Measurements from ENCODE around the gene H2BK1.

DNA sequence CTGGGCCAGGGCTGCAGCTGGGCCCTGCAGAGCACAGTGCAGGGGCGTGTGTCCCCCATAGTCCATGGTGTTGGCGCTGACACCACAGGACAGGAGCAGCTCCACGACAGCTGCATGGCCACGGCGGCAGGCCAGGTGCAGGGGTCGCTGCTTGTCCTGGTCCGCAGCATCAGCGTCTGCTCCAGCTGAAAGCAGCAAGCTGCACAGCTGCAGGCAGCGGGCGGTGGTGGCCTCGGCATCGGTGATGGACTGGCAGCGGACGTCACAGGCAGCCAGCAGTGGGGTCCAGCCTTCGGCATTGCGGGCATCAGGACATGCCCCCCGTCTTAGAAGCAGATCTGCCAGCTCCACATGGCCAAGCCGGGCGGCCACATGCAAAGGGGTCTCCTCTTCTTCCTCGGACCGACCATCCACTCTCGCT, 29.3 kb downstream of the H2BK1 start:
- TF ChIP-seq CTCF (conservative IDR thresholded peaks at IDR 0.05), result no peak
- TF ChIP-seq ZFX (IDR thresholded peaks at IDR 0.05), result no peak
